GM10248 (cell line): ENCODE data around the gene SUV39H1.

ENCODE experiments used
- CTCF ChIA-PET: fragments of 300-600 bp; sonication (Branson Sonifier 250); formaldehyde crosslinking; extraction: SDS; loops from one replicate; lab custom pipeline; 2021; ENCODE audit warnings: antibody characterized with exemption; lab: Yijun Ruan, JAX
- POLR2A ChIA-PET: fragments of 350-650 bp; sonication (Branson Sonifier 250); formaldehyde crosslinking; extraction: SDS; loops from one replicate; lab custom pipeline; 2020; ENCODE audit warnings: antibody characterized with exemption; lab: Yijun Ruan, JAX
- DNase-seq: peaks from one replicate; pipeline ENCODE4 v3.0.0; 2012; ENCODE audit errors: extremely low spot score
- TF ChIP-seq, protein P1 (sequence below): IDR thresholded peaks from 2 replicates; pipeline ENCODE4 v1.5.1; 2012; ENCODE audit warnings: mild to moderate bottlenecking, low read depth; ENCODE audit errors: extremely low read depth, missing control alignments, control extremely low read depth

SUV39H1 gene

DNA sequence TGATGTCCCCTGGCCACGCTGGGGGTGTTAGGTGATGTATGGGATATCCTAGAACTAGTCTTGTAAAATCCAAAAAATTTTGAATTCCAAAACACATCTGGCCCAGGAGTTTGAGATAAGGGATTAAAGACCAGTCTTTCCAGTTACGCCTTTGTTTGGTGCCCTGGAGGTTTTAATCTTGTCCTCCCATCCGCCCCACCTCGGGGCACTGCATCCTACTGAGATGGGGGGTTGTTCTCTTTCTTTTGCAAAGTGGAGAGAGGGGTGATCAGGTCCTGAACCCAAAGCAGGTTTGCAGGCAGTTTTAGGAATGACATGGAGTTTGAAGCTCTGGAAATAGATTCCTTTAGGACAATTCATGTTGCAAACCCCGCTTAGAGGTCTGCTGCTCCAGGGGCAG, 1.8 kb downstream of the SUV39H1 start:
- CTCF ChIA-PET = no interaction called here

DNA sequence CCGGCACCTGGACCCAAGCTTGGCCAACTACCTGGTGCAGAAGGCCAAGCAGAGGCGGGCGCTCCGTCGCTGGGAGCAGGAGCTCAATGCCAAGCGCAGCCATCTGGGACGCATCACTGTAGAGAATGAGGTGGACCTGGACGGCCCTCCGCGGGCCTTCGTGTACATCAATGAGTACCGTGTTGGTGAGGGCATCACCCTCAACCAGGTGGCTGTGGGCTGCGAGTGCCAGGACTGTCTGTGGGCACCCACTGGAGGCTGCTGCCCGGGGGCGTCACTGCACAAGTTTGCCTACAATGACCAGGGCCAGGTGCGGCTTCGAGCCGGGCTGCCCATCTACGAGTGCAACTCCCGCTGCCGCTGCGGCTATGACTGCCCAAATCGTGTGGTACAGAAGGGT, 3.7 kb downstream of the SUV39H1 start:
- CTCF ChIA-PET = no interaction called here
- POLR2A ChIA-PET = interaction anchor here (0.5 kb wide), 1 partner anchor 57 kb away, joined by 3 read pairs; no protein-coding TSS in a partner anchor
- TF ChIP-seq, protein P1, sequence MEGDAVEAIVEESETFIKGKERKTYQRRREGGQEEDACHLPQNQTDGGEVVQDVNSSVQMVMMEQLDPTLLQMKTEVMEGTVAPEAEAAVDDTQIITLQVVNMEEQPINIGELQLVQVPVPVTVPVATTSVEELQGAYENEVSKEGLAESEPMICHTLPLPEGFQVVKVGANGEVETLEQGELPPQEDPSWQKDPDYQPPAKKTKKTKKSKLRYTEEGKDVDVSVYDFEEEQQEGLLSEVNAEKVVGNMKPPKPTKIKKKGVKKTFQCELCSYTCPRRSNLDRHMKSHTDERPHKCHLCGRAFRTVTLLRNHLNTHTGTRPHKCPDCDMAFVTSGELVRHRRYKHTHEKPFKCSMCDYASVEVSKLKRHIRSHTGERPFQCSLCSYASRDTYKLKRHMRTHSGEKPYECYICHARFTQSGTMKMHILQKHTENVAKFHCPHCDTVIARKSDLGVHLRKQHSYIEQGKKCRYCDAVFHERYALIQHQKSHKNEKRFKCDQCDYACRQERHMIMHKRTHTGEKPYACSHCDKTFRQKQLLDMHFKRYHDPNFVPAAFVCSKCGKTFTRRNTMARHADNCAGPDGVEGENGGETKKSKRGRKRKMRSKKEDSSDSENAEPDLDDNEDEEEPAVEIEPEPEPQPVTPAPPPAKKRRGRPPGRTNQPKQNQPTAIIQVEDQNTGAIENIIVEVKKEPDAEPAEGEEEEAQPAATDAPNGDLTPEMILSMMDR = no peak
- DNase-seq = no peak

More for the DNA sequence above, 1.8 kb downstream of the SUV39H1 start:
- POLR2A ChIA-PET = no interaction called here
- DNase-seq = no peak
- TF ChIP-seq, protein P1 = no peak

DNA sequence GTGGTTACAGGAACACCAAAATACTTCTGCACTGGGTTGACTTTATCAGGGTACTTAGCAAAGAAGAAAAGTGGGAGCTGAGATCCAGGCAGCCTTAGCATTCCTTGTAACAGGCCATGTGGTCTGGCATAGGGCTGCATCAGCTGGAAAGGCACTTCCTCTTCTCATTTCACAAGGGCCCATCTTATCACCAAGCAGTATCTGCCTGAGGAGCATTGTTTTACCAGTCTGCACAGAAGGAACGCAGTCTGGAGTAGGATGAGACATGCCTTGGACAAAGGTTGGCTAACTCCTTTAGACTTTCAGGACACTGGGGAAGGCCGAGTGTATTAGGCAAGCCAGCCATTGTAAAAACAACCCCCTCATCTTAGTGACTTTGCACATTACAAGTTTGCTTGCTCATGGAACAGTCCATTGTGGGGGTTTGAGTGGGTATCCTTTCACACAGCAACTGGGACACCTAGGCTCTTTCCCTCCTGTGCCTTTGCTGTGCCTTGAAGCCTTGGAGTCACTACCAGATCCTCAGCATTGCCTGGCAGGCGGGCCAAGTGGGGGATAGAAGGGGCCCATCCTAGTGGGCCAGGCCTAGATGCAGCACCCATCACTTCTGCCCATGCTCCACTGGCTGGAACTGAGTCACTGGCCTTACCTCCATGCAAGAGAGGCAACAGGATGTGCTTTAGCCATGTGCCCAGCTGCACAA, 4.6 kb downstream of the SUV39H1 start:
- CTCF ChIA-PET = no interaction called here
- TF ChIP-seq, protein P1 = no peak
- no peak for DNase-seq
- POLR2A ChIA-PET = no interaction called here

DNA sequence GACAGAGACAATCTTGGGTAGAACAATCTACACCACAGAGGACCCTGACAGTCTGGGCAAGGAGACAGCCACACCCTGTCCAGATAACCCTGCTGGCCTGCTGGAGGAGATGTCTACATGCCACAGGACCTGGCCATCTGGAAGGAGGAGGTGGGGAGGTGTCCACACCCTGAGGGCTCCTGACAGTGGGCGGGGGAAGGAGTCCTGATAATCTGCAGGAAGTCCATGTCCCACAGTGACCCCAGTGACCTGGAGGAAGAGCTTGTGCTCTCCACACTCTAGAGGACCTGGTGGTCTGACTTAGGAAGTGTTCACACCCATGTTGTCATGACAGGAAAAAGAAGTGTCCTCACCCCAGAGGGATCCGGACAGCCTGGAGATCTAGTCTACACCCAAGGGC, 5.5 kb downstream of the SUV39H1 start:
- POLR2A ChIA-PET = no interaction called here
- TF ChIP-seq, protein P1 = no peak
- no peak for DNase-seq
- CTCF ChIA-PET = no interaction called here

DNA sequence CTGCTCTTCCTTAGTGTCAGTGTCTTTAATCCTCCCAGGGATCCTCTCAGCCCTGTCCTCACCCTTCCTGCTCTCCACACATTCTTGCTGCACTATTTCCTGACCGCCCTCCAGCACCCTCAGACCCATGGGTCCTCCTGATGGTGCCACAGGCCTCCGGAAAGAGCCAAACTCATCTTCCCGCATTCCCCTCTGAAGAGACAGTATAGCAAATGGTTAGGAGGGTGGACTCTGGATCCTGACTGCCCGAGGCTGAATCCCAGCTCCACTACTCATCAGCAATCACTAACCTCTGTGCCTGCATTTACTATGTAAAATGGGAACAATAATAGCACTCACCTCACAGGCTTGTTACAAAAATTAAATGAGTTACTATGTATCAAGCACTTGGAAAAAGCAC, 6.2 kb downstream of the SUV39H1 start:
- TF ChIP-seq, protein P1 = no peak
- POLR2A ChIA-PET = no interaction called here
- CTCF ChIA-PET = no interaction called here
- no peak for DNase-seq

DNA sequence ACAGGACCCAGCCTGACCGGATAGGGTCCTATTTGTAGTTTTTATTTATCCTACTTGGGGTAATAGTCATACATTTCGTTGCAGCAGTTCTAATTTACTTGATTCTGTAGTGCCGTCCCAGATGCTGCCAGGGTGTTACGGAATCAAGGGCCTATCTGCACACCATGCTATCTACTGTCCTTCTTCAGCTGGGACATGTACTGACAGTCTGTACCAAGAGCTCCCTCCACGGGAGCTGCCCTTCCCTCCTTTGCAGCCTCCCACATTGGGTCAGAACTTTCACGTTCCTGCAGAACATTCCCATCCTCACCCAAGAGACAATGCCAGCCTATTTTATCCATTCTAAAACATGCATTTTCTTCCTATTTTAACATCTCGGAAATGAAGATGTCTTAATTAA, 6.7 kb downstream of the SUV39H1 start:
- CTCF ChIA-PET = no interaction called here

More for the DNA sequence above, 6.7 kb downstream of the SUV39H1 start:
- no peak for DNase-seq
- TF ChIP-seq, protein P1 = no peak
- POLR2A ChIA-PET = no interaction called here
